ELF-1 (cell line): ENCODE data around the gene UXS1.
"Not testable (repeated sequence)": the region's sequence is repeated elsewhere in the genome, so short reads cannot be mapped to it uniquely, and the experiment has no call there.

Experiments used
- DNase-seq: peaks from one replicate; pipeline ENCODE4 v3.0.0-alpha.2; 2016; ENCODE audit warnings: low read depth, low spot score

The UXS1 gene

DNA sequence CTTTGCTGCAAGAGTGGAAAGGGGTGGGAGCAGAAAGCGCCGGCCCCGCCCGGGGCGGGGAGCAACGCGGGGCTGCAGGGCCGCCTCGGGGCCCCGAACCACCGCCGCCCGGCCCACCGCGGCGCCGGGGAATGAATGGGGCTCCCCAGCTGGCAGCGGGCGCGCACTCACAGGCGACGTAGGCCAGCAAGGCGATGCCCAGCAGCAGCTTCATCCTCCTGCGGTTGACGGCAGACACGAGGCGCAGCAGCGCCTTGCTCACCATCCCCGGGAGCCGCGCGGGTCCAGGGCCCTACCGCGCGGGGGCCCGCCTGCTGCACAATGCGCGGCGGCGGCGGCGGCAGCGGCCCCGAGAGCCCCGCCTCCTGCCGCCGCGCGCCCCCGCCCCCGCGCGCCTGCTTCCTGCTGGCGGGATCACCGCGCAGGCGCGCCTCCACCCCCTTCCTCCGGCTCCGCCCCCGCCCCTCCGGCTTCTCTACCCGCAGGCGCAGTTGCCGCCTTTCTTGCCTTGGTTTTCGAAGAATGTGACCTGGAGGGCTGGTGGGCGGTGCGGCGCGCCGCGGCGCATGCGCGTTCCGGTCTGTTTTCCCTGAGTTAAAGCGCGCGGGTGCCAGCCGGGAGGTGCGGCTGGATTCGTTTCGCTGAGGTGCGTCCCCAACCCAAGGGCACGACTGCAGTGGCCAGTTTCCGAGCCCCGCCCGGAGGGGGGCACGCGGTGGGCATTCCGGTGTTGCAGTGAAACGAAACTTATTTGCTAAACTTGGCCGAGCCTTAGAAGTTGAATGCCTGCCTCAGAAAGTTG lies at the start of gene UXS1:
Gene UXS1 (minus strand): TSS at position 325 of the 802 bp plus-strand sequence. CDS start 60 bp downstream, at position 265.
- peak; percentile 99 for DNase-seq

GRCh38 chr2:106239491-106239890 lies 45.4 kb upstream of the UXS1 start:
- not testable (repeated sequence) for DNase-seq

DNA sequence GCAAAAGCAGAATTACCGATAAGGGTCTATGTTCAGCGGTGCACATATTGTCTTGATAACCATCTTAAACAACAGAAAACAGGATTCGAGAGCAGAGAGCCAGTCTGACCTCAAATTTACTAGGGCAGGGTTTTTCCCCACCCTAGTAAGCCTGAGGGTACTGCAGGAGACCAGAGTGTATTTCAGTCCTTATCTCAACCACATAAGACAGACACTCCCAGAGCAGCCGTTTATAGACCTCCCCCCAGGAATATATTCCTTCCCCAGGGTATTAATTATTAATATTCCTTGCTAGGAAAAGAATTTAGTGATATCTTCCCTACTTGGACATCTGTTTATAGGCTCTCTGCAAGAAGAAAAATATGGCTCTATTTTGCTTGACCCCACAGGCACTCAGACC lies 41.3 kb upstream of the UXS1 start:
- not testable (repeated sequence) for DNase-seq

- no peak for DNase-seq
Observed at GRCh38 chr2:106233350-106233706, 39.2 kb upstream of the UXS1 start.

DNA sequence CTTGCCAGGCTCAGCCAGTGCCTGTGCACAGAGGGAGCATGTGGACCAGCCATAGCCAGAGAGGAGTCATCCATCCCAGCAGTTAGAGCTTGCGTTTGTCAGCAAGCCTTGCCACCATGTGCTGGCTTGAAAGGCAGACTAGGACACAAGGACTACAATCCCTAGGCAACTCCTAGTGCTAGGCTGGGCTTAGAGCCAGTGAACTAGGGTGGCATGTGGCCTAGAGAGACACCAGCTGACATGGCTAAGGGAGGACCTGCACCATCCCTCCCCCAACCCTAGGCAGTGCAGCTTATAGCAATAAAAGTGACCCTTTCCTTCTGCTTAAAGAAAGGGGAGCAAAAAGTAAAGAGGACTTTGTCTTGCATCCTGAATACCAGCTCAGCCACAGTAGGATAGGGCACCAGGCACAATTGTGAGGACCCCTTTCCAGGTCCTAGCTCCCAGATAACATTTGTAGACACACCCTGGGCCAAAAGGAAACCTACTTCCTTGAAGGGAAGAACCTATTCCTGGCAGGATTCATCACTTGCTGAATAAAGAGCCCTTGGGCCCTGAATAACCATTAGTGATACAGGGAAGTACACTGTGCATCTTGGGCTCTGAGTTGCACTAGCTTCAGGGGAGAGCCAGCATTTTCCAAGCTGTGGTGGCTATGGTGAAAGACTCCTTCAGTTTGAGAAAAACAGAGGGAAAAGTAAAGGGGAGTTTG lies 38.7 kb upstream of the UXS1 start:
- no peak for DNase-seq

GRCh38 chr2:106223347-106223746 lies 29.2 kb upstream of the UXS1 start:
- DNase-seq: no peak

- DNase-seq: not testable (repeated sequence)
Observed at GRCh38 chr2:106222057-106222456, 28.0 kb upstream of the UXS1 start.

DNA sequence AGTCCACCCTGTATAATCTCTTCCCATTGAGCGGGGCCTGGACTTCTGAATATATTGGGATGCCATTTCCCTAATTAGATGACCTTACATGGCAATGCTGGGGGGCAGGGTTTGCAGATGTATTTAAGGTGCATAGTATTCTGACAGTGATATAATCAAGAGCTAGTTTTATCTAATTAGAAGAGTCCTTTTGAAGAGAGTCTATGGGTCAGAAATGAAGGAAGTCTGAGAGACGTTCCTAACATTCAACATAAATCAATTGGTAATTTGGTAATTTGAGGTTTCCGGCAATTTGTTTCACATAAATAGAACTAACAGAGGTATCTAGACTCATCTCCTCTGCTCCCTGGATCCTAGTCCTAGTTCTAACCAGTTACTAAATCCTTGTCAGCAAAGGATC lies 25.7 kb upstream of the UXS1 start:
- DNase-seq: no peak

GRCh38 chr2:106219157-106219556 lies 25.1 kb upstream of the UXS1 start:
- DNase-seq: not testable (repeated sequence)

- no peak for DNase-seq
Observed at GRCh38 chr2:106208874-106209273, 14.8 kb upstream of the UXS1 start.

GRCh38 chr2:106208399-106208798 lies 14.3 kb upstream of the UXS1 start:
- no peak for DNase-seq

DNA sequence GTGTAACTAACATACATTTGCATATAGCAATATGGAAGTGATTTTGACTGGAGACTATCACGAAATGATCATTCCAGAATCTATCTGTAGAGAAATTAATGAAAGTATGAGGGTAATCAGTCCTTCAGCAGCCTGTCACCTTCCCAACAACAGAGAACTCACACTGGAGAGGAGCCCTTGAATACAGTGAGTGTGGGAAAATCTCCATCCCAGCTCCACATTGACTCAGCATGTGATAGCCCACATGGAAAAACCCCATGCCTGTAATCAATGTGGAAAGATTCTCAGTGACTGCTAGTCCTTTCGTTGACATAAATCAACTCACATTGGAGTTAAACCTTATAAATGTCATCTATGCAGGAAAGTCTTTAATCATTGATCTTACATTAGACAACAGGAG lies 13.1 kb upstream of the UXS1 start:
- no peak for DNase-seq

- DNase-seq: no peak
Observed at GRCh38 chr2:106205488-106205887, 11.4 kb upstream of the UXS1 start.

GRCh38 chr2:106204551-106204950 lies 10.4 kb upstream of the UXS1 start:
- not testable (repeated sequence) for DNase-seq

- no peak for DNase-seq
Observed at GRCh38 chr2:106201661-106202060, 7.6 kb upstream of the UXS1 start.

DNA sequence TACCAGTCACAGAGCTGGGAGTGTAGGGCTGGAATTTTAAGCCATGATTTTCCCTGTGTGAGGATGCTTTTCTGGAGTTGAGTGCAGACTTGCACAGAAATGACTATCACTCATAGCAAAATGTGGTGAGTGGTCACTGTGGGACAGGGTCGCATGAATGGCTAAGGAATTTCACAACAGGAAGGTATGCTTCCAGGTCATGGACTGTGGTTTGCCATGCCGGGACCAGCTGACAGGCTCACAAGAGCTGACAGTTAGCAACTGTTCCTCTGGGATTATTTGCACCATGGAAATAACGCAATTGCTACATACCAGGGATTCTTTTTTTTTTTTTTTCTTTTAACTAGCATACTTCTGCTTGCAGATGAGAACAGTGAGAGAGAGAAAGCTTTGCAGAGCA lies 3.8 kb upstream of the UXS1 start:
- DNase-seq: no peak

DNA sequence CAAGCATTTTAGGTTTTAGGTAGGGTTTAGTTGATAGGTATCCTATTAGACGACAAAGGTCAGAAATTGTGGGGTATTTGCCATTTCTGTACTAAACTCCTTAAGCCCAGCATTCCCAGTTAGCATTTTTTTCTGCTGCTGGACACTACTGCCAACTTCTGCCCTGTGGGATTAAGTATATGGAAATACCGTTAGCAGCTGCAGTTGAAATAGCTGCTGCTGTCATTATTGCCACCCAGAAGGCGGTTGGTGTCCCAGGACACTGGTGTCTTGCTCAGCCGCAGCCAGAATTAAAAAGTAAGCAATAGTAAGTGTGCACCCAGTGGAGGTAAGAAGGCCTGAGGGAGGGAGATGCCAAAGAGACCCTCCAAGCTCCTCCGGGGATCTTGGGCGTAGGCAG lies 1.9 kb upstream of the UXS1 start:
- DNase-seq: no peak

DNA sequence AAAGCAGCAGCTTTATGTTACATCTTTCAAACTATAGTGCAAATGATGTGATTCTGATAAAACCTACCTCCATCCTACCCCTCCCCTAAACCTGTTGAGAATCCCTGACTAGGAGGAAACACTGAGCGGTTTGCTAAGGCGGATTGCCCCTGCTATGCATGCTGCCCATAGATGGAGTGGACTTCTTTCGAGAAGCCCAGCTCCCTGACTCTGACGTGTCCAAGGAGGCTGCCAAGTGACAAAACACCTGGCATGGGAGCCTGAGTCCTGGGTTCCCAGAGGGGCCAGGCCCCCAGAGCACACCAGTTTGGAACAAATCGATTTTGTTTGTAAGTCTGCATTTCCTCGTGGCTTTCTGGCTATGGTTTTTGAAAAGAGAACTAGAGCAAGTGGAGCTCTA lies 1.4 kb upstream of the UXS1 start:
- no peak for DNase-seq

DNA sequence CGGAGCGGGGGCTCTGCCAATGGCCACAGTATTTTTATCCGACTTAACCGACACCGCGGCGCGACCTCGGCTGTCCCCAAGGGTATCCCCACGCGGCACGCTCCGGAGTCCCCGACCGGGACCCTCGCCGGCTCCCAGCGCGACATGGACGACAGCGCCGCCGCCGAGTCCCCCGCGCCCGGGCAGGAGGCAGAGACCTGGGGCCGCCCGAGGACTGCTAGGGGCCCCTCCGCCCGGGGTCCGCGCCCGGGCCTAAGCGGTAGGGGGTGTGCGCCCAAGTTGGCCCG lies 468 bp downstream of the UXS1 start:
- DNase-seq: no peak

- DNase-seq: peak; percentile 51
Observed at GRCh38 chr2:106192752-106193689, 1.1 kb downstream of the UXS1 start.

DNA sequence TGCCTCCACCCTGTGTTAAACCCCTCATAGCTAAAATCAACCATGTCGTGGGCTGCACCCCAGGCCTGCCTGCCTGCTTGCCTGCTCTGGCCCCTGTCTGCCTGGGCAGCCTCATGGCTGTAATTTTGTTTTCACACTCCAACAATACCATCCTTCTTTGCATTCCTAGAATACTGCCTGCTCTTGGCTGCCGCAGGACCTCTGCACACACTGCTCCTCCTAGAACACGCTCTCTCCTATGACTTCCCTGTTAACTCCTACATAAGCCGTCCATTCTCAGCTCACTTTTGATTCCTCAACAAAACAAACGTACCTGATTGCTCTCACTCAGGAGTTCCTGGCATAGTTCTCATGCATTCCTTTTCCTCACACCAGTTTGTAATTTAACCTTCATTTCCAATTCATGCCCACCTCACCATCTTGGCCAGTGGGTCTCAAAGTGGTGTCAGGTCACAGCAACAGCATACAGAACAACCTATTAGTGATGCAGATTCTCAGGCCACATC lies 2.5 kb downstream of the UXS1 start:
- DNase-seq: no peak
